ENCODE measurements around the gene XYLT2. TPM values are rescaled to one million over a fixed set of nuclear protein-coding genes. Genes with fewer than 3 reads are reported as not detected.
"Not testable (repeated sequence)": the region's sequence is repeated elsewhere in the genome, so short reads cannot be mapped to it uniquely, and the experiment has no call there.

XYLT2 gene
- total RNA-seq, 1 donor from 2014 or later = 31.2 TPM

DNA sequence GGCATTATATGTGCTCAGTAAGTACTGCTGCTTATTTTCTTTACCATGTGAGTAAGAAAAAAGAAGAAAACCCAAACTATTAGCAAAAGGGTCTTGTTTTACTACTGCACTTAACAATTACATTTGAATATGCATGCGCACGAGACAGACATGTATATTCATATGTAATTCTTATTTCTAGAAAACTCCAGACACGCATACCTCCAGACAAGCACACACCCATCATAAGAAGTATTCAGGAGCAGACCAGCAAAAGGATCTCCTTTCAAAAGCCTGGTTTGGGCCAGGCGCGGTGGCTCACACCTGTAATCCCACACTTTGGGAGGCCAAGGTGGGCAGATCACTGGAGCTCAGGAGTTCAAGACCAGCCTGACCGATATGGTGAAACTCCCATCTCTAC, 43.6 kb downstream of the XYLT2 start:
- DNase-seq (ENCODE audit: low spot score) = no peak

DNA sequence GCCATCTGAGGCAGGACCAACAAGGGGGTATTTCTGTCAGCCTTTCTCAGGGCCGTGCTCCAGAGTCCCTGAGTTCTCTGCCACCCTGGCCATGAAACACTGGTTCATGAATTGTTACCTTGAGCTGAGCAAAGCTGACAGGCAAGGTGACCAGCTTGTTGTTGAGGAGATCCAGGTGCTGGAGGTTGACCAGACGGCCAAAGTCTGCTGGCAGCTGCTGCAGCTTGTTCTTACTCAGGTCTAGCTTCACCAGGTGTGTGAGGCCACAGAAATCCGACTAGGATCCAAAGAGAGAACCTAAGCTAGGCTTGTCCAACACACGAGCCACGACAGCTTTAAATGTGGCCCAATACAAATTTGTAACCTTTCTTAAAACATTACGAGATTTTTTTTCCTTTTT, 46.7 kb downstream of the XYLT2 start:
- no peak for DNase-seq (ENCODE audit: low spot score)

DNA sequence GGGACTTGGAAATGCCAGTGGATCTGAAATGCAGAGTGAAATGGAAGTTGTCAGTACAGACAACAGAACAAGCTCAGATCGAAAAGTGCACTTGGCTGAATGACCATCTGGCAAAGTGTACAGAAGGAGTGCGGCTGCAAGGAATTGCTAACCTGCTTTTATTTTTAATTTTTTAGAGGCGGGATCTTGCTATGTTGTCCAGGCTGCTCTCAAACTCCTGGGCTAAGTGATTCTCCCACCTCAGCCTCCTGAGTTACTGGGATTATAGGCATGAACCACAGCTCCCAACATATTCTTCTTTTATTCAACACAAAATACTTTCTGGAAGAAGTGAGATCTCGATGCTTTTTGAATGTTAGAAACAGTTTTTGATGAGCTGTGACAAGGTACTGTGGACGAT, 47.8 kb downstream of the XYLT2 start:
- DNase-seq (ENCODE audit: low spot score) = no peak

DNA sequence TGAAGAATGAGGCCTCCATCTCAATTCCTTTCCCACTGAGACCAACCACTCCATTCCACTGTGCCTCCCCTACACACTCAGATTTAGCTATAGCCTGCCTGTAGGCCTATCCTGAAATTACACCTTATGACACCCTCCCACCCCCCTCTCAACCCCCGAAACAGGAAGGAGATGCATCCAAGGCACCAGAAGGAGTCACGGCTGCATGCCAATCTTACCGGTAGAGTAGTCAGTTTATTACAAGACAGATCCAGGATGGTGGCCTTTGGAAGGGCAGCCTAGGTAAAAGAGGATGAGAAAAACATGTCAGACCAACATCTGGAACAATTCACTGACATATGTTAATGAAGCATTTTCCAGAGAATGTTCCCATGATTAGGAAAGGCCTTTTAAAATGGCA, 48.8 kb downstream of the XYLT2 start:
- no peak for DNase-seq (ENCODE audit: low spot score)

DNA sequence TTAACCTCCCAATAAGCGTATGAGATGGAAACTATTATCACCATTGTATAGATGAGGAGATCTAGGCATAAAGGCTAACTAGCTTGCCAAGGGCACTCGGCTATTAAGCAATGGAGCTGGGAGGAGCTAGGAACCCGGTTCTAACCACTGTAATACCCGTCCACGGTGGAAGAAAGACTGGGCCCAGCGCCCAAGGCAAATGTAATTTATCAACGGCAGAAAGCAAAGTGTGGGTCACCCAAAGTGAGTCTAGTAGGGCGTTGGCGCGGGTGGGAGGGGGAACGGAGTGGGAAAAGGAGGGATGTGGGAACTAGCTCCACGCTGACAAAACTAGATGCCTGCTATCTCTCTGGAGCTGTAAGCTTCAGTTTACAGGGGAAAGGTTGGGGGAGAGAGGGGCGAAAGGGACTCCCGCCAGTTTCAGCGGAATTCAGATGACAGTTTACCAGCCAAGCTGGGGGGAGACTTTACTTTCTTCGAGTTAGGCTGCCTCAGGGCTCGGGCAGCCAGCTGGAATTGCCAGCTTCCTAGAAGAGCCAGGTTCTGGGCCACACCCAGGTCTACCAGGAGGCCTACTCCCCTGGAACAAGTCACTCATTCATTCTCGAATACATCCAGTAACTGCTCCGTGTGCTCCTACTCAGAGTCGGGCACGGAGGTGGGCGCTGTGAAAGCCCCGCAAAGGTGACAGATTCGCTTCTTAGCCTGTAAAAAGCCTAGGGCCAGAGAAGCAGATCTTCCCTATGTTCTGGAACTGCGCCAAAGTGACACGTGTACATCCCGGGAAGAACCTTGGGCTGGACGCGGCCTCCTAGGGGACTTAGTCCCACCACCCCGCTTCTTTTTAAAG, 50.6 kb downstream of the XYLT2 start:
- DNase-seq (ENCODE audit: low spot score) = peak; percentile 56

DNA sequence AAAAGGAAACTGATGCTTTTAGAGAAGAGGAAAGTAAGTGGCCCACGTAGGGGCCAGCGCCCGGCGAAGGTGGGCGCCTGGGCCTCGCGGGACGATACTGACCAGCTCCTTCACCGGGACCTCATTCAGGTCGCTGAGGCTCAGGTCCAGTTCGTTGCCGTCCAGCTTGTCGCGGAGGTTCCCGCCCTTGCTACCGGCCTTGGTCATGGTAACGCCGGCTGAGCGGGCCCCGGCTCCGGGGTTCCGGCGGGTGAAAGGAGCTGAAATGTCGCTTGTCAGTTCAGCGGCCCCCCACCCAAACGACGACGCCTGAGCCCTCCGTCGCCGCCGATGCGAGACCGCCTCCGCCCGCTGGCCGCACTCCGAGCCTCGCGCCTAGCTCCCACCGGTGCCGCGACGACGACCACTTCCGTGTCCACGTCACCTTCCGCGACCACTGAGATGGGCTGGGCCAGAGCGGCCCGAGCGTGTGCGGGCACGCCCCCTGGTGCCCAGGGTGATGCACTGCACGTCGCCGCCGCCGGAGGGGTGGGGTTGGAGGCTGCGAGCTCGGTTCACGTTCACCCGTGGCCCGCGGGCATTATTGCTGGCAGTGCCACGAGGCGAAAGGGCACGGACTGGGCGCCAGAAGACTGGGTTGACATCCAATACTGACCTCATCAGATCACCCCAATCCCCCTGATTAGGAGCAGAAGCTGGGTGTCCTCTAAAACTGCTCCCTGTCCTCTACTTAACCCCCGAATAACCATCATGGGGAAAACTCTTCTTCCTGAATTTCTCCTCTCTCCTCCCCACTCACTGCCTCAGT, 51.4 kb downstream of the XYLT2 start, which contains the start of gene LRRC59:
TSS of gene LRRC59 (minus strand) at position 413 of the 808 bp plus-strand sequence. CDS start at position 207, 206 bp downstream.
- DNase-seq (ENCODE audit: low spot score) = peak; percentile 93

DNA sequence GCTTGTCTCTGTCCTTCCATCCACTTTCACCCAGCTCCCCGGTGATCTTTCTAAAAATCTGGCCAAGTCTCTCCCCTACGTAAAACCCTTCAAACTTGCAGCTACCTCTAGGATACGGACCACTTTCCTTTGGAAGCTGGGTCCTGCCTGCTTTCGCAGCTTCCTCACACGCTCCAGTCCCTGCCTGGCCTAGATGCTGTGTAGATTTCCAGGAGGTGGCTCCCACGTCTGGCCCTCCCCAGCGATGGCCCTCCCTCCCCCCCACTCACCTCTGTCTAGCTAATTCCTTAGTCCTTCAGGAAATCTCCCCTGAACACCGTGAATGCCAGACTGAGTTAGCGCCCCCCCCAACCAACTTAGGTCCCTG, 52.0 kb downstream of the XYLT2 start:
- no peak for DNase-seq (ENCODE audit: low spot score)

DNA sequence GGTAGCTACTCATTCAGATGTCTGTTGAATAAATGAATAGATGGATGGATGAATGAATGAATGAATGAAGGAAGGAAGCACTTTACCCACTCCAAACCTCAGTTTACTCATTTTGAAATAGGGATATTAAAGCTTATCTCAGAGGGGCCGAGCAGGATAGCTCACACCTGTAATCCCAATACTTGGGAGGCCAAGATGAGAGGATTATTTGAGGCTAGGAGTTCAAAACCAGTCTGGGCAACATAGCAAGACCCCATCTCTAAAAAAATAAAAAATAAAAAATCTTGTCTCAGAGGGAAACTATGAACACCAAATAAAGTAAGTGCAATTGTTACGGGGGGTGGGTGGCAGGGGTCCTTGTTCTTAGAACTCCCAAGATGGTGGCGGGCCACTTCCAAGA, 52.7 kb downstream of the XYLT2 start:
- DNase-seq (ENCODE audit: low spot score) = not testable (repeated sequence)

DNA sequence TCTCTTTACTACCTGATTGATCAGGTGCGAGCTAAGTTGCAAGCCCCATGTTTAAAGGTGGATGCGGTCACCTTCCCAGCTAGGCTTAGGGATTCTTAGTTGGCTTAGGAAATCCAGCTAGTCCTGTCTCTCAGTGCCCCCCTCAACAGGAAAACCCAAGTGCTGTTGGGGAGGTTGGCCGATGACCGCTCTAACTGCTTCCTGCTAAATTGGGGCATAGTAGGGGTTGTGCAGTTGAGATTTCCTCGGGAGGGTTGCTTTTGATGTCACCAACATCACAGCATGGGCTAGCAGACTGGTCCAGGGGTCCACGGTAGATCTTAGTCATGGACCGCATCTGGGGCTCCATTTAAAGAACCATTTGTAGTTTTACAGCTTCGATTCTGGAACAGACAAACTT, 53.7 kb downstream of the XYLT2 start:
- DNase-seq (ENCODE audit: low spot score) = not testable (repeated sequence)

DNA sequence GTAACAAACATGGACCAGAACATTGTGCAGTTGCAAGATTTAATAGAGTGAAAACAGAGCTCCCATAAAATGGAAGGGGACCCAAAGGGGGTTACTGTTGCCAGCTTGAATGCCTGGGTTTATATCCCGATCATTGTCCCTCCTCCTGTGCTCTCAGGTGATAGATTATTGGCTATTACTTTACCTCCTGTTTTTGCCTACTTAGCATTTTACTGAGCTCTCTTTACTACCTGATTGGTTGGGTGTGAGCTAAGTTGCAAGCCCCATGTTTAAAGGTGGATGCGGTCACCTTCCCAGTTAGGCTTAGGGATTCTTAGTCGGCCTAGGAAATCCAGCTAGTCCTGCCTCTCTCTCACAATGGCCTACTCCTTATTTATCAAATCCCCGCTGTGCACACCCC, 59.4 kb downstream of the XYLT2 start:
- DNase-seq (ENCODE audit: low spot score) = not testable (repeated sequence)

DNA sequence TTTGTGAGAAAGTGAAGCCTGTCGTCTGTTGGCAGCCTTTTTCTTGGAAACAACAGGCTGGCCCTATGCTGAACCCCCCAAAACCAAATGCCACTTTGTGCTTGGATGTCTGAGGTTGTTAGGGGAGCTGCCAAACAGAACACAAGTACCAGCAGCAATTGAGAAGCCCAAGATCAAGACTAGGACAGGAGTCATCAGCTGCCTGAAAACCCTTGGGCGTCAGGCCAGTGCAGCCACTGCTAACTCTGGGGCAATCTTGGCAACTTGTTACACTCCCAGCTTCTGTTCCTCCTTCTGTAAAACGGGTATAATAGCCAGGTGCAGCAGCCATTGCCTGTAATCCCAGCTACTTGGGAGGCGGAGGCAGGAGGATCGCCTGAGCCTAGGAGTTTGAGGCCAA, 60.7 kb downstream of the XYLT2 start:
- no peak for DNase-seq (ENCODE audit: low spot score)

DNA sequence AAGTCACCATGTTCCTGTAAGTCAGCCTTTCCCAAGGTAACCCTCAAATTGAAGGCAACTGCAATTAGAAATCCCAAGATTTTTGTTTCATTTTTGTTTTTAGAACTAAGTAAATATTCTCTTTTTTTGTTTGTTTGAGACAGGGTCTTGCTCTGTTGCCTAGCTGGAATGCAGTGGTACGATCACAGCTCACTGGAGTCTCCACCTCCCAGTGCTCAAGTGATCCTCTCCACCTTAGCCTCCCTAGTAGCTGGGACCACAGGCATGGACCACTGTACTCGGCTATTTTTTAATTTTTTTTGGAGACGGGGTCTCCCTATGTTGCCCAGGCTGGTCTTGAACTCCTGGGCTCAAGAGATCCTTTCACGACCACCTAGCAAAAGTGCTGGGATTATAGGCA, 62.0 kb downstream of the XYLT2 start:
- no peak for DNase-seq (ENCODE audit: low spot score)

Other genes with a start within 250 kb of the XYLT2 start
- gene SAMD14, start 216.0 kb upstream of the XYLT2 start, total RNA-seq = 5.5 TPM
- 38.4 TPM for gene PPP1R9B, start 195.4 kb upstream of the XYLT2 start, total RNA-seq
- gene SGCA, start 180.1 kb upstream of the XYLT2 start, total RNA-seq = 16.9 TPM
- 331 TPM for gene COL1A1, start 144.5 kb upstream of the XYLT2 start, total RNA-seq
- gene TMEM92, start 71.7 kb upstream of the XYLT2 start, total RNA-seq = 3.0 TPM
- gene MRPL27, start 27.1 kb downstream of the XYLT2 start, total RNA-seq = 55.0 TPM
- gene EME1, start 27.1 kb downstream of the XYLT2 start, total RNA-seq = 0.94 TPM
- gene LRRC59, start 51.4 kb downstream of the XYLT2 start, total RNA-seq = 73.5 TPM
- gene ACSF2, start 80.1 kb downstream of the XYLT2 start, total RNA-seq = 172 TPM
- not detected for gene CHAD, start 122.8 kb downstream of the XYLT2 start, total RNA-seq
- 33.2 TPM for gene RSAD1, start 132.7 kb downstream of the XYLT2 start, total RNA-seq
- gene MYCBPAP, start 162.3 kb downstream of the XYLT2 start, total RNA-seq = 1.1 TPM
- gene EPN3, start 186.6 kb downstream of the XYLT2 start, total RNA-seq = 70.5 TPM
- gene SPATA20, start 201.0 kb downstream of the XYLT2 start, total RNA-seq = 101 TPM
- 0.36 TPM for gene CACNA1G, start 214.6 kb downstream of the XYLT2 start, total RNA-seq

All from ureter (tissue), 1 donor.